Osteoblast (primary cell): ENCODE data around the gene LRBA. TPM values are rescaled to one million over a fixed set of nuclear protein-coding genes. Genes with fewer than 3 reads are reported as not detected.
"Not testable (repeated sequence)": the region's sequence is repeated elsewhere in the genome, so short reads cannot be mapped to it uniquely, and the experiment has no call there.

Experiments used
- DNase-seq: peaks from one replicate; pipeline ENCODE4 v3.0.0; 2011; ENCODE audit warnings: low spot score, mixed read lengths; ENCODE audit not compliant: insufficient read length; ENCODE audit errors: missing footprints
- H2AFZ ChIP-seq: 2 replicates; pipeline ENCODE4 v1.6.0; 2011; ENCODE audit warnings: mild to moderate bottlenecking, low read length
- H3K27ac ChIP-seq: 2 replicates; pipeline ENCODE4 v1.5.1; 2011; ENCODE audit warnings: mild to moderate bottlenecking, low read depth, low read length, moderate library complexity
- H3K27me3 ChIP-seq: 2 replicates; pipeline ENCODE4 v1.6.0; 2012; ENCODE audit warnings: mild to moderate bottlenecking, control low read depth, inconsistent platforms, low read length, moderate library complexity; ENCODE audit not compliant: insufficient read depth
- H3K36me3 ChIP-seq: 2 replicates; pipeline ENCODE4 v1.5.1; 2011; ENCODE audit warnings: mild to moderate bottlenecking, low read length, control low read depth, moderate library complexity; ENCODE audit not compliant: insufficient read depth
- H3K4me1 ChIP-seq: 2 replicates; pipeline ENCODE4 v1.5.1; 2011; ENCODE audit warnings: mild to moderate bottlenecking, low read length, control low read depth, moderate library complexity; ENCODE audit not compliant: insufficient read depth
- H3K4me2 ChIP-seq: 2 replicates; pipeline ENCODE4 v1.6.0; 2011; ENCODE audit warnings: mild to moderate bottlenecking, low read length; ENCODE audit not compliant: insufficient read depth
- H3K4me3 ChIP-seq: fragments of 200-600 bp; sonication (generic); 3 replicates; pipeline ENCODE4 v1.5.1; 2012; ENCODE audit warnings: mild to moderate bottlenecking, low read length, inconsistent platforms; ENCODE audit not compliant: insufficient read depth
- H3K79me2 ChIP-seq: 2 replicates; pipeline ENCODE4 v1.6.0; 2012; ENCODE audit warnings: mild to moderate bottlenecking, low read length, control low read depth, inconsistent platforms; ENCODE audit not compliant: insufficient read depth
- H3K9me3 ChIP-seq: 2 replicates; pipeline ENCODE4 v1.5.1; 2011; ENCODE audit warnings: low read depth, low read length, control low read depth
- H4K20me1 ChIP-seq: 2 replicates; pipeline ENCODE4 v1.6.0; 2012; ENCODE audit warnings: mild to moderate bottlenecking, low read length, control low read depth; ENCODE audit not compliant: insufficient read depth
- CTCF ChIP-seq: IDR thresholded peaks from 2 replicates; pipeline ENCODE4 v1.5.1; 2011; ENCODE audit warnings: mild to moderate bottlenecking, low read depth, low read length, moderate library complexity; ENCODE audit errors: extremely low read depth
- total RNA-seq: library from RNA; depleted of rRNA; stranded (reverse); fragments of >200 nt; gene quantifications from 2 replicates; pipeline ENCODE4 v1.2.3, GENCODE V29; 2012

The LRBA gene
- total RNA-seq, 1 donor, result 67.3 TPM

GRCh38 chr4:150964754-150965153 is 50.3 kb downstream of the LRBA start:
- Histone ChIP-seq H3K27ac (no peak overlapping the region), H3K4me1 (no peaks in the 10 kb centered on the region), H3K36me3 (no peaks in the 10 kb centered on the region), H3K4me2 (no peak overlapping the region), H3K27me3 (no peaks in the 10 kb centered on the region), H3K79me2 (peaks cover 7% of the 10 kb centered on the region), H2AFZ (no peak overlapping the region), H3K4me3 (no peak overlapping the region), H4K20me1 (peaks cover 5% of the 10 kb centered on the region), H3K9me3 (no peaks in the 10 kb centered on the region)
- no peak for TF ChIP-seq CTCF
- DNase-seq, result no peak

GRCh38 chr4:150963602-150964345 is 51.3 kb downstream of the LRBA start:
- not testable (repeated sequence) for H3K27ac ChIP-seq, H3K4me2 ChIP-seq, H3K36me3 ChIP-seq, H2AFZ ChIP-seq, H3K79me2 ChIP-seq, H3K4me3 ChIP-seq, H3K9me3 ChIP-seq, H3K4me1 ChIP-seq, DNase-seq, H3K27me3 ChIP-seq, H4K20me1 ChIP-seq

- Histone ChIP-seq H3K4me3 (no peak overlapping the region), H3K36me3 (no peaks in the 10 kb centered on the region), H3K4me2 (no peak overlapping the region), H4K20me1 (peaks cover 5% of the 10 kb centered on the region), H2AFZ (no peak overlapping the region), H3K9me3 (peaks cover 4% of the 10 kb centered on the region), H3K27me3 (no peaks in the 10 kb centered on the region), H3K79me2 (no peaks in the 10 kb centered on the region), H3K4me1 (no peaks in the 10 kb centered on the region), H3K27ac (no peak overlapping the region)
- DNase-seq, result peak; percentile 82
- no peak for TF ChIP-seq CTCF
These were observed 52.8 kb downstream of the LRBA start for GRCh38 chr4:150962245-150962644.

GRCh38 chr4:150961566-150961965 is 53.5 kb downstream of the LRBA start:
- H3K9me3 ChIP-seq, result peaks cover 4% of the 10 kb centered on the region
- H3K4me3 ChIP-seq, result no peak overlapping the region
- no peaks in the 10 kb centered on the region for H3K27me3 ChIP-seq
- H3K4me2 ChIP-seq, result no peak overlapping the region
- H2AFZ ChIP-seq, result no peak overlapping the region
- H4K20me1 ChIP-seq, result peaks cover 5% of the 10 kb centered on the region
- DNase-seq, result no peak
- H3K36me3 ChIP-seq, result no peaks in the 10 kb centered on the region
- TF ChIP-seq CTCF, result no peak
- peaks cover 4% of the 10 kb centered on the region for H3K79me2 ChIP-seq
- no peak overlapping the region for H3K27ac ChIP-seq
- H3K4me1 ChIP-seq, result no peaks in the 10 kb centered on the region
